ENCODE data around the gene TMEM144.

TMEM144 gene

DNA sequence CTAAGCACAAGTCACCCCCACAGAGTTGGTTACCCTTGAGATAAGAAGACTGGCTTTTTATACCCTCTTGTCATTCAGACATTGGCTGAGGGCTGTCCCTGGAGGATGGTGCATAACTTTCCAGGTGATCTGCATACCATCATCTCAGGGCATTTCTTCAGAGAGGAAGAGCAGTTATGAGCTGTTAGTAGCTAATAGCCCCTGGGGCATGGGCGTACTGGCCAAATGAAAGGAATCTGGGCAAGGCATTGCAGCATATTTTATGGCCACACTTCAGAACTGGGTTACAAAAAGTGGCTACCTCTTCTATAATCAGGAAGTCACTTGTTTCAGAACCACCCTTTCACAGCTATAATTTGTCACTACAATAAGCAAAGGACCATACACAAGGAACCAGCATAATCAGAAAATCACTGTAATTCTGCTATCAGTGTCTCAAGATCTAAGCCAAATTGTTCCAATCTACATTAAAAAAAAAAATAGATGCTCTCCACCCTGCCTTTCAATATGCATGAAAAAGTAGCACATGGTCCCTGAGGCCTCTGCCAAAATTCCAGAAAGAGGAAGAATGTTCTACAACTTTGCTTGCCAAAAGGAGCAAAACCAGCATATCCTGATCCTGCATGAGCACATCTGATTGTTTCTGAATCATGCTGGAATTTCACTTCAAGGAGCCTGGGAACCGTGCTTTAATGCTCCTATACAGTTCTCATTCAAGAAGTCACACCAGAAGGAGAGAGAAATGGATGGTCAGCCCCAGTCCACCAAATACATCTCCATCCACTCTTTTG, 92.0 kb downstream of the TMEM144 start:
- DNase-seq: no peak

DNA sequence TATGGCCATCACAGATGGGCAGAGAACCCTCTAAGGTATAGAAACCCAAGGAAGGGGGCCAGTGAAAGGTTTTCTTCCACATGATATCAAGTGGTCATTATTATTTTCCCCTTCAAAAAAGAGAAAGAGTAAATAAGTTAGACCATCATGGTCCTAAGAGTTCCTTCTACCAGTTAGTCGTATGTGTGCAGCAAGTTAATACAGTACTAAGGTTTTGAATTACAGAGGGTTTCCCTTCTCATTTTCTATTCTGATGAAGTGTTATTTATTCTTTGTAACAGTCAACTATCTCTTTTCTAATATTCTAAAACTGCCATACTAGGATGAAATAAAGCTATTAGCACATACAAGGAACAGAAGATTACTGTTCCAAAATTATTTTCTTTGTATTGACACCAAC, 94.4 kb downstream of the TMEM144 start:
- DNase-seq: no peak

All from stimulated activated CD4-positive, alpha-beta T cell treated with anti-CD3 and anti-CD28 coated beads, Interleukin-1b, Interleukin-23, amount 100 ng/mL, for 48 hours (primary cell).